ENCODE results near the gene CCDC138. TPM values are rescaled to one million over a fixed set of nuclear protein-coding genes. Genes with fewer than 3 reads are reported as not detected.

The CCDC138 gene
- total RNA-seq, 2 experiments from 2014 or later, result 4.7 to 5.8 TPM

DNA sequence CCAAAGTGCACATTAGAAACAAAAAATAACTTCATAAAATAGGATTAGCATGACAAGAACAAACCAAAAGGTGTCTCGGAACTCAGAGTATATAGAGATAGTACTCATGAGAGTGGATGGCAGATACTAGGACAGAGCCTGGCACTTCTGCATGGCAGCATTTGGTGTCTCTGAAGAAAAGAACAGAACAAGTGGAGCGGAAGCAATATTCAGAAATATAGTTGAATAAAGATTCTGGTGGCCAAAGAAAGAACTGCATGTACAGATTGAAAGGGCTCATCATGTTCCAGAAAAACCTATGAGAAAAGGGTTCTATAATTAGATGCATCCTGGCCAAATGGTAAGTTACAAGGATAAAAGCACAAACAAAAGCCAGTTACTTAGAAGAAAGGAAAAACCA lies 90.9 kb downstream of the CCDC138 start:
- no peak overlapping the region for H3K4me3 Mint-ChIP-seq
- ChIA-PET CTCF (no interaction called here), POLR2A (no interaction called here)
- H3K27ac Mint-ChIP-seq, result no peak overlapping the region
- TF ChIP-seq, protein P1, sequence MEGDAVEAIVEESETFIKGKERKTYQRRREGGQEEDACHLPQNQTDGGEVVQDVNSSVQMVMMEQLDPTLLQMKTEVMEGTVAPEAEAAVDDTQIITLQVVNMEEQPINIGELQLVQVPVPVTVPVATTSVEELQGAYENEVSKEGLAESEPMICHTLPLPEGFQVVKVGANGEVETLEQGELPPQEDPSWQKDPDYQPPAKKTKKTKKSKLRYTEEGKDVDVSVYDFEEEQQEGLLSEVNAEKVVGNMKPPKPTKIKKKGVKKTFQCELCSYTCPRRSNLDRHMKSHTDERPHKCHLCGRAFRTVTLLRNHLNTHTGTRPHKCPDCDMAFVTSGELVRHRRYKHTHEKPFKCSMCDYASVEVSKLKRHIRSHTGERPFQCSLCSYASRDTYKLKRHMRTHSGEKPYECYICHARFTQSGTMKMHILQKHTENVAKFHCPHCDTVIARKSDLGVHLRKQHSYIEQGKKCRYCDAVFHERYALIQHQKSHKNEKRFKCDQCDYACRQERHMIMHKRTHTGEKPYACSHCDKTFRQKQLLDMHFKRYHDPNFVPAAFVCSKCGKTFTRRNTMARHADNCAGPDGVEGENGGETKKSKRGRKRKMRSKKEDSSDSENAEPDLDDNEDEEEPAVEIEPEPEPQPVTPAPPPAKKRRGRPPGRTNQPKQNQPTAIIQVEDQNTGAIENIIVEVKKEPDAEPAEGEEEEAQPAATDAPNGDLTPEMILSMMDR (IDR thresholded peaks at IDR 0.05), result no peak
- Histone ChIP-seq H3K36me3 (ENCODE audit: insufficient read depth, low read length) (no peaks in the 10 kb centered on the region), H3K27me3 (ENCODE audit: control insufficient read depth in 1 of 2, insufficient read depth in 2 of 2, low read length in 2 of 2) (no peaks in the 10 kb centered on the region), H3K27ac (ENCODE audit: low read depth in 1 of 2, low read length in 2 of 2) (no peak overlapping the region), H3K9me3 (ENCODE audit: control insufficient read depth in 1 of 2, insufficient read depth in 1 of 2, low read length in 2 of 2) (peaks cover 4 to 21% of the 10 kb centered on the region in 2 experiments), H3K4me1 (ENCODE audit: insufficient read depth, low read length) (no peaks in the 10 kb centered on the region), H3K4me3 (ENCODE audit: low read length) (no peak overlapping the region)
- peaks cover 33% of the 10 kb centered on the region for H3K36me3 Mint-ChIP-seq (ENCODE audit: low read depth)
- DNase-seq (no peak), ATAC-seq (ENCODE audit: poor library complexity) (no peak)
- peaks cover 5% of the 10 kb centered on the region for H3K9me3 Mint-ChIP-seq
- intact Hi-C loops (cut with DNase I, micrococcal nuclease), result no loop called here
- no peaks in the 10 kb centered on the region for H3K27me3 Mint-ChIP-seq
- no peaks in the 10 kb centered on the region for H3K4me1 Mint-ChIP-seq (ENCODE audit: low read depth)

DNA sequence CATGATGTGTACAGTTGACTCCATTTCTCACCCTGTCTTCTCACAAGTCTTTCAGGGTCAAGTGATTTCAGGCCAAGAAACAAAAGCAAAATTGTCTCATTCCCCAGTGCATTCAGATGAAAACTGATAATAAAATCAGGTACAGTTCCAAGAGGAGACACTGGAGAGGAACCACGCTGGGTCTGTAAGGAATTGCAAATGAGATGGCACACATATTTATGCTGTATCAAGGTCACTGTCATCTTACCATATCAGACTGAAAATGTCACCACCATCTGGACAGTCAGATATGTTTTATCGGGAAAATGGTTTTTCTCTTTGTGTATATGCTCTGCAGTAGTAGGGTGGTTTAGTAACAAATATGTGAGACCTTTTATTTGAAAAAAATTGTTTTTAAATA lies 91.7 kb downstream of the CCDC138 start:
- Mint-ChIP-seq H3K27ac (no peak overlapping the region), H3K27me3 (no peaks in the 10 kb centered on the region), H3K36me3 (ENCODE audit: low read depth) (peaks cover 31% of the 10 kb centered on the region), H3K4me1 (ENCODE audit: low read depth) (no peaks in the 10 kb centered on the region), H3K9me3 (peaks cover 8% of the 10 kb centered on the region), H3K4me3 (no peak overlapping the region)
- Histone ChIP-seq H3K27ac (ENCODE audit: low read depth in 1 of 2, low read length in 2 of 2) (no peak overlapping the region), H3K4me3 (ENCODE audit: low read length) (no peak overlapping the region), H3K9me3 (ENCODE audit: control insufficient read depth in 1 of 2, insufficient read depth in 1 of 2, low read length in 2 of 2) (peaks cover 4 to 28% of the 10 kb centered on the region in 2 experiments), H3K36me3 (ENCODE audit: insufficient read depth, low read length) (no peaks in the 10 kb centered on the region), H3K4me1 (ENCODE audit: insufficient read depth, low read length) (no peaks in the 10 kb centered on the region), H3K27me3 (ENCODE audit: control insufficient read depth in 1 of 2, insufficient read depth in 2 of 2, low read length in 2 of 2) (no peaks in the 10 kb centered on the region)
- DNase-seq, result no peak
- ATAC-seq (ENCODE audit: poor library complexity), result no peak
- intact Hi-C loops (cut with DNase I, micrococcal nuclease), result no loop called here
- ChIA-PET CTCF (no interaction called here), POLR2A (no interaction called here)
- TF ChIP-seq, protein P1 (IDR thresholded peaks at IDR 0.05), result no peak

DNA sequence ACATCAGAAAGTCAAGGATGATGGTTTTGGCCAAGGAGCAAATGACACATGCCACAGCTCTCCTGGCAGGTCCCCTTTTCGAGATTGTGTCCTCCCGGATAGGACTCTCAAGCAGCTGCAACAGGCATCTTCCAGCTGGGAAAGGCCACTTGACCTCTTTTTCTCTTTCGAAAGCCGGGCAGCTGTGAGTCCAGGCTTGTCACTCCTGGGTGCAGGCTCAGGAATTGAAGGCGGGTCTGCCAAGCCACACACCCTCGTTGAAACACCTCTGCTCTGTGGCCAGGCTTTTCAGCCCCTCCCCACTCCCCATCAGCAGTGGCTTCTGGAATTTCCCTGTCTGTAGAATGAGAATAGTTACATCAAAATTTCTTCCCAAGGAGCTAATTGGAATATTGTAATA lies 98.0 kb downstream of the CCDC138 start:
- no peaks in the 10 kb centered on the region for H3K4me1 ChIP-seq (ENCODE audit: insufficient read depth, low read length)
- H3K4me3 ChIP-seq (ENCODE audit: low read length), result no peak overlapping the region
- no peak for DNase-seq
- Mint-ChIP-seq H3K27me3 (no peaks in the 10 kb centered on the region), H3K4me3 (no peak overlapping the region), H3K9me3 (peaks cover 36% of the 10 kb centered on the region), H3K36me3 (ENCODE audit: low read depth) (peaks cover 23% of the 10 kb centered on the region), H3K4me1 (ENCODE audit: low read depth) (no peaks in the 10 kb centered on the region), H3K27ac (no peak overlapping the region)
- H3K27me3 ChIP-seq (ENCODE audit: control insufficient read depth in 1 of 2, insufficient read depth in 2 of 2, low read length in 2 of 2), result no peaks in the 10 kb centered on the region
- H3K27ac ChIP-seq (ENCODE audit: low read depth in 1 of 2, low read length in 2 of 2), result no peak overlapping the region
- H3K36me3 ChIP-seq (ENCODE audit: insufficient read depth, low read length), result no peaks in the 10 kb centered on the region
- intact Hi-C loops (cut with DNase I, micrococcal nuclease), result no loop called here
- H3K9me3 ChIP-seq (ENCODE audit: control insufficient read depth in 1 of 2, insufficient read depth in 1 of 2, low read length in 2 of 2), result peaks cover 9 to 38% of the 10 kb centered on the region in 2 experiments
- CTCF ChIA-PET, result interaction anchor here (1.1 kb wide), 1 partner anchor 10 kb away, joined by 4 read pairs; no protein-coding TSS in a partner anchor
- ATAC-seq (ENCODE audit: poor library complexity), result no peak
- TF ChIP-seq, protein P1 (IDR thresholded peaks at IDR 0.05), result no peak
- POLR2A ChIA-PET, result no interaction called here

Measured in CD4-positive, alpha-beta T cell (primary cell).